Measurements from ENCODE around the gene RPL21.
"Not testable (repeated sequence)": the region's sequence is repeated elsewhere in the genome, so short reads cannot be mapped to it uniquely, and the experiment has no call there.

- not testable (repeated sequence) for TF ChIP-seq CTCF, POLR2A (IDR thresholded peaks at IDR 0.05)
These were observed 38.0 kb upstream of the RPL21 start for GRCh38 chr13:27213386-27213785.

Data from body of pancreas (tissue), 4 donors.